GM19455 (cell line): Measurements from ENCODE around the gene RABGEF1.
"Not testable (repeated sequence)": the region's sequence is repeated elsewhere in the genome, so short reads cannot be mapped to it uniquely, and the experiment has no call there.

Experiments
- ATAC-seq: cut with Tn5 transposase; IDR thresholded peaks from one replicate; pipeline ENCODE4 v1.9.1; 2021; ENCODE audit not compliant: unreplicated experiment

Gene RABGEF1

GRCh38 chr7:66740302-66740979 lies at the start of gene RABGEF1:
RABGEF1 (plus strand) TSS chr7:66740733; CDS start chr7:66771900, 31,167 bp downstream.
- peak; percentile 79 for ATAC-seq

DNA sequence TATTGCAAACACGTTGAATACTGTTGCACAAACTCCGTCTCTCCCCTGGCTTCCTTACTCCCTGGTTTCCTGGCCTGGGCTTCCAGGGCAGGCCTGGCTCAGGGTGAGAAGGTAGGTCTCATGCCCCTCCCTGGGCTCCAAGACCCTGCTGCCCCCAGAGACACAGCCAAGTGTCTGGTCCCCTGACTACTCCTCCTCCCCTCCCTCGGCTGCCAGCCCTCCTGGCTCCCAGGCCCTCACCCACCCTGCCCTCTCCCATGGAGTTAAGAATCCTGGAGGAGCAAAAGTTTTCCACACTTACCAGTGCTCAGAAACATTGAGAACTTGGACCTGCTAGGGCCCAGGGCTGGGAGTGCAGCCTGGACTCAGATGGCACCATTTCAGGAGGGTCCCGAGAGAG lies 47.2 kb upstream of the RABGEF1 start:
- ATAC-seq: no peak

DNA sequence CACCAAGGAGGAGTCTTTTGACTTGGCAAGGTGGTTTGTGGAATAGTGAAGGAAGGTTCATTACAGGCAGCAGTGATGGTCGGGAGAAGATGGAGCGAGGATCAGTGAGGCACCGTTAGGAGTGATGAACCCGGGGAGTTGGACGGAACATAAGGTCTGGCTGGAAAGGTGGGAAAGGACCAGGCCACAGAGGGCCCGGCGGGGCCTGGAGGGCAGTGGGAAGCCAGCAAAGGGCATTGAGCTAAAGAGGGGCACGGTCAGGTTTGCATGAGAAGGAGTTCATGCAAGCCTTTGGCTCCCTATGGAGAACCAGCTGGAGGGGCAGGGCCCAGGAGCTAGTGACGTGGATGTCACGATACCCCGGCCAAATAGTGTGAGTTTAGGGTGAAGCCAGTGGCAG lies 46.2 kb upstream of the RABGEF1 start:
- ATAC-seq: no peak

GRCh38 chr7:66695417-66695816 lies 45.1 kb upstream of the RABGEF1 start:
- ATAC-seq: not testable (repeated sequence)

GRCh38 chr7:66696134-66696533 lies 44.4 kb upstream of the RABGEF1 start:
- not testable (repeated sequence) for ATAC-seq

GRCh38 chr7:66696774-66697191 lies 43.8 kb upstream of the RABGEF1 start:
- no peak for ATAC-seq

- ATAC-seq: no peak
Observed at GRCh38 chr7:66697449-66698438, 42.8 kb upstream of the RABGEF1 start.

DNA sequence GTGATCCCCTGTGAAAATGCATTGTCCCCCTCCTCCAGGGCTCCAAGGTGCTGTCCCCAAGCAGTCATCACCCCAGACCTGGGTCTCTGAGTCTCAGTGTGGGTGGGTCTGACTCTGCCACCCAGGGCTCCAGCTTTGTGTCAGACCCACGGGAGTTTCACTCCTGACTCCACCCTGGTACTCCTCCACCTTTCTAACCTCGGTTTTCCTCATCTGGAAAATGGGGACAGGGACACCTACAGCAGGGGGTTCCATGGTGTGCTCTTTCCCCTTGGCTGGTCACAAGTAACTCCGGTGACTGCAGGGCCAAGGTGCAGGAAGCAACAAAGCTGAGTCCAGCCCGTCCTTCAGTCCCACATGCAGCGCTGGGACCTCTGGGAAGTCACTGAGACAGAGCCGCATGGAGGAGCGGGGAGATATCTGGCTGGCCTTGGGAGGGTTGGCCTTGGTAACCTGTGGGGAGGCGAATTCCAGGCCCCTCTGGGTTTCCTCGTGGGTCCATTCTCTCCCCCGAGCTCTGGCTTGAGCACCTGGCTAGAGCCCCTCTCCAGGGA lies 41.8 kb upstream of the RABGEF1 start:
- no peak for ATAC-seq

DNA sequence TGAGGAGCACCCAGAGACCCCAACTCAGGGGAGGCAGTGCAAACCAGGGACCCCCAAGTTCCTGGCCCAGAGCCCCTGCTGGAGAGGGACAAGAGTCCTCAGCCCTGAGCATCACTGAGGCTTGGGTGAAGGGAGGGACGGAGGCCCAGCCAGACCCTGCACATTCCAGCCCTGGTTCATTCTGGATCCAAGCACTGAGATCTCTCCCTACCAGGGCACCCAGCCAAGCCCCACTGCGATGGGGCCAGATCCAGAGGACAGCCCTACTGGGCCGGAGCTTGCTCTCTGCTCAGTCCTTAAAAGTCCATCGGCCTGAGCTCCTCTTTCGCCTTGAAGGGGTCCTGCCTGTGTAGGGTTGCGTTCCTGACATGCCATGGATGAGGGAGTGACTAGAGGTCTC lies 40.5 kb upstream of the RABGEF1 start:
- ATAC-seq: no peak

DNA sequence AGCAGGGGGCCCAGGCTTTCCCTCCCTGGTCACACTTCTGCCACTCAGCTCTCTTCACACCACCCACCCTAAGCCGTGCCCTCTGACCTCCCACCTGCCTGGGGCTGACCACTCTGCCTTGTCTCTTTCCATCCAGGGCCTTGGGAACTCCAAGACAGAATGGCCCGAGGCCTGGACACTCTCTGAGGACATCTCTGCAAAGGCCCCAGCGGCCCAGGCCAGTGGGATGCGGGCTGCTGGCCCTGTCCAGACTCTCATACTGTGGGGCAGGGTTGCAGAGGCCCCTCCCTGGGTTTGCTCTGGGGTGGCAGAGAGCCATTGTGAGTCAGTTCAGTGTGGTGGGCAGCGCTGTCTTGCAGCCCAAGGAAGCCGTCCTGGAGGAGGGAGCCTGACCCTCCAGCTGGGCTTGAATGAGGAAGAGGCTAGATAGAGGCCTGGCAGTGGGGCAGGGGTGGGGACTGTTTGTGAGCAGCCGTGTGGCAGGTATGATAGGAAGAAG lies 39.9 kb upstream of the RABGEF1 start:
- ATAC-seq: no peak

GRCh38 chr7:66707825-66708224 lies 32.7 kb upstream of the RABGEF1 start:
- ATAC-seq: no peak

GRCh38 chr7:66710752-66711151 lies 29.8 kb upstream of the RABGEF1 start:
- ATAC-seq: not testable (repeated sequence)

DNA sequence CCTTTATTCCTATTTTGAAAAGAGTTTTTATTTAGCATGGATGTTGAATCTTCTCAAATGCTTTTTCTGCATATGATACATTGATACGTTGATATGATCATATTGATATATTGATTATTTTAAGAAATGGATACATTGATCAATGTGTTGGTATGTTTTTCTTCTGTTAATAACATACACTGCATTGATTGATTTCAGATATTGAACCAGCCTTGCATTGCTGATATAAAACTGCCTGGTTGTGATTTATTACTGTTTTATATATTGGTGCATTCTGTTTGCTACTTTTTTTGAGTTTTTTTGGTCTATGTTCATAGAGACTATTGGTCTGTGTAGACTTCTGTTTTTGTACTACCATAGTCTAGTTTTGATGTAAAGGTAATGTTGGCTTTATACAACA lies 26.8 kb upstream of the RABGEF1 start:
- no peak for ATAC-seq

DNA sequence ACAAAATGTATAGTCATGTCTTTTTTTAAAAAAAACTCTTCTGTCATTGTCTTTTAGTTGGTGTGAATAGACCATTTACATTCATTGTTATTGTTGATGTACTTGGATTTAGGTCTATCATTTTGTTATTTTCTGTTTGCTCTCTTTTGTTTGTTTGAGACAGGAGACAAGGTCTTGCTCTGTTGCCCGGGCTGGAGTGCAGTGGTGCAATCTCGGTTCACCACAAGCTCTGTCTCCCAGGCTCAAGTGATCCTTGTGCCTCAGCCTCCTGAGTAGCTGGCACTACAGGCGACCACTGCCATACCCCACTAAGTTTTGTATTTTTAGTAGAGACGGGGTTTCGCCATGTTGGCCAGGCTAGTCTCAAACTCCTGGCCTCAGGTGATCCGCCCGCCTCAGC lies 23.9 kb upstream of the RABGEF1 start:
- ATAC-seq: not testable (repeated sequence)

DNA sequence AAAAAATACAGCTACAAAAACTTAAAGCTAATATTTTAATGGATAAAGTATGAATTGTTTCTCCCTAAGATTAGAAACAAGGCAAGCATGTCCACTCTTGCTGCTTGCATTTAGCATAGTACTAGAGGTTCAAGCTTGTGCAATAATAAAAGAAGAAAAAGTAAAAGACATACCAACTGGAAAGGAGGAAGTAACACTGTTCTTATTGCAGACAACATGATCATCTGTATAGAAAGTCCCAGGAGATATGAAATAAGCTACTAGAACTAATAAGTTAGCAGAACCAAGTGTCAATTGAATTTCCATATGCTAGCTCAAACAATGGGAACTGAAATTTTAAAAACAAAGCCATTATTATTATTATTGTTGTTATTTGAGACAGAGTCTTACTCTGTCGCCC lies 20.0 kb upstream of the RABGEF1 start:
- no peak for ATAC-seq

- no peak for ATAC-seq
Observed at GRCh38 chr7:66725843-66726242, 14.7 kb upstream of the RABGEF1 start.

DNA sequence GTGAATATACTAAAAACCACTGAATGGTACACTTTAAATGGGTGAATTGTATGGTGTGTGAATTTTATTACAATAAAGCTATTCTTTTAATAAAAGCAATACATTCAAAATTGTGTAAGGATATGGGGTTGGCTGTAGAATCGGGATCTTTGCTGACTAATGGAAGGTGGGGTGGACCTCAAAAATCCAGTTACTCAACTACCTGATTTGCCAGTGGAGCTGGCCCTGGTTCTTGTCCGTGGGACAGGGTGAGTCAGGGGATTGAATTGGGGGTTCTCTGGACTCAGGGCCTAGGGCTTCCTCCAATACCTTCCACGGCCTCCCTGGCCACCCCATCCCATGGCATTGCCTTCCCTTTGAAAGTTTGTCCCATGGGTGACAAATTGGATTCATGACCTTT lies 13.5 kb upstream of the RABGEF1 start:
- ATAC-seq: no peak

DNA sequence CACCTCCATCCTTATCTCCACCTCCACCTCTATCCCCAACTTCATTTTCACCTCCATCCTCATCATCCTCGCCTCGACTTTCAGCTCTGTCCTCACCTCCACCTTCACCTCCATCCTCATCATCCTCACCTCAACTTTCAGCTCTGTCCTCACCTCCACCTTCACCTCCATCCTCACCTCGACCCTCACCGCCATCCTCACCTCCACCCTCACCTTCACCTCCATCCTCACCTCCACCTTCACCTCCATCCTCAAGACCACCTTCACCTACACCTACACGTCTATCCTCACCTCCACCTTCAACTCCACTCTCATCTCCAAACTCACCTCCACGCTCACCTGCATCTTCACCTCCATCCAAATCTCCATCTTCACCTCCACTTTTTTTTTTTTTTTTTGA lies 12.0 kb upstream of the RABGEF1 start:
- no peak for ATAC-seq

- no peak for ATAC-seq
Observed at GRCh38 chr7:66729274-66729673, 11.3 kb upstream of the RABGEF1 start.

DNA sequence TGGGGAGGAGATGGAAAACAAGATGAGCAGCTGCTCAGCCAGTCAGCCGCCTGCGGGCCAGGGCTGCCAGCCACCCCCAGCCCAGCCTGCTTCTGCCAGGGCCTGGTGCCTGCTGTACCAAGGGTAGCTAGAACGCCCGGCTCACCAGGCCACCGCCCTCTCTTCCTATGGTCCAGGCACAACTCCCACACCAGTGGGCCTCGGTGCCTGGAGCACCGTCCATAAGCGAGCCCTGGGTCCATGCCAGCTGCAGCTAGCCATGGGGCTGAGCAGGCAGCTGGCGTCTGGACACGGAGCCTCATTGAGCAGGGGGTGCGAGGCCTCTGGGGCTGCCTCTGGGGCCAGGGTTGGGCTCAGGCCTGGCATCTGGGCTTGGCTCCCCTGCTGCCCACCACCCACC lies 8.5 kb upstream of the RABGEF1 start:
- ATAC-seq: no peak

DNA sequence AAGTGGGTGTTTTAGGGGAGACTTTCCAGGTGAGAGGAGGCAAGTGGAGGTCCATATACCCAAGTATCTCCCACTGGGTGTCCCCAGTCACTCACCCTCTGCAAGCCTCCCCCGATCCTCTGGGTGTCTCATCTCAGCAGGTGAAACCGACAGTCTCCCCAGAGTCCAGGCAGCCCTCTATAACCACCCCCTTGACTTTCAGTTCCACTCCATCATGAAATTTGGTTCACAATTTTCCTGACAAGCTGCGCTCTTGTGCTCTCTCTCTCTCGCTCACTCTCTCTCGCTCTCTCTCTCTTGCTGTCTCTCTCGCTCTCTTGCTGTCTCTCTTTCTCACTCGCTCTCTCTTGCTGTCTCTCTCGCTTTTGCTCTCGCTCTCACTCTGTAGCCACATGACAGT lies 8.1 kb upstream of the RABGEF1 start:
- no peak for ATAC-seq

DNA sequence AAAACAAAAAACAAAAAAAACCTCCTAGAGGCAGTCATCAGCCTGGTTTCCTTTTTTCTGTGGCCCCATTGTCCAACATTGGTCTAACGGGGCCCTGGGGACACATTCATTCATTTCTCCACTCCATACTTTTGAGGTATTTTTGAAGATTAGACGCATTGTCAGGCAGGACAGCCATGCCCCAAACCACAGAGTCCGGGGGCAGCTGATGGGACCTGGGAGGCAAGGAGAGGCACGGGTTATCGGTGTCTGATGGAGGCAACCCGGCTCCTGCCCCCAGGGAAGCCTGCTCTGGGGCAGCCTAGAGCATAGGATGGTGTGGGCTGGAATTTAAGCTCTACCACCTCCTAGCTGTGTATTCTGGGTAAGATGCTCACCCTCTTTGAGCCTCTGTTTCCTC lies 6.5 kb upstream of the RABGEF1 start:
- ATAC-seq: no peak
